HL-60 (cell line): ENCODE measurements around the gene DENND5A.
"Not testable (repeated sequence)": the region's sequence is repeated elsewhere in the genome, so short reads cannot be mapped to it uniquely, and the experiment has no call there.

Source experiments
- DNase-seq, 2 experiments: peaks; one replicate each; pipeline ENCODE4 v3.0.0-alpha.2; 2010 to 2020; ENCODE audit warnings: low read depth in 1 of 2, low spot score in 1 of 2
- H3K27ac ChIP-seq: fragments of 250-450 bp; sonication (Bioruptor Pico); replicated peaks from 2 replicates; pipeline ENCODE4 v1.5.1; 2020; ENCODE audit warnings: mild to moderate bottlenecking, moderate library complexity
- H3K27me3 ChIP-seq: fragments of 250-450 bp; sonication (Bioruptor Pico); 2 replicates; pipeline ENCODE4 v1.5.1; 2021; ENCODE audit warnings: mild to moderate bottlenecking, moderate library complexity; ENCODE audit not compliant: insufficient read depth, poor library complexity, severe bottlenecking
- H3K4me3 ChIP-seq: replicated peaks from 2 replicates; pipeline ENCODE4 v1.5.1; 2011; ENCODE audit warnings: mild to moderate bottlenecking, control low read depth, low read length; ENCODE audit not compliant: insufficient read depth
- GABPA ChIP-seq: IDR thresholded peaks from 2 replicates; pipeline ENCODE4 v1.6.1; 2012; ENCODE audit warnings: low read depth
- POLR2AphosphoS5 ChIP-seq: IDR thresholded peaks from 2 replicates; pipeline ENCODE4 v1.6.1; 2012; ENCODE audit warnings: low read depth
- SPI1 ChIP-seq: IDR thresholded peaks from 2 replicates; pipeline ENCODE4 v1.6.1; 2012; ENCODE audit warnings: low read depth, mild to moderate bottlenecking, borderline replicate concordance
- TF ChIP-seq, protein P1 (sequence below): IDR thresholded peaks from 2 replicates; pipeline ENCODE4 v1.6.1; 2012; ENCODE audit warnings: low read depth; ENCODE audit not compliant: insufficient replicate concordance
- TF ChIP-seq, protein P2 (sequence below): IDR thresholded peaks from one replicate; pipeline ENCODE4 v1.5.1; 2011; ENCODE audit warnings: low read length, control low read depth, inconsistent platforms; ENCODE audit not compliant: insufficient read depth

Gene DENND5A

DNA sequence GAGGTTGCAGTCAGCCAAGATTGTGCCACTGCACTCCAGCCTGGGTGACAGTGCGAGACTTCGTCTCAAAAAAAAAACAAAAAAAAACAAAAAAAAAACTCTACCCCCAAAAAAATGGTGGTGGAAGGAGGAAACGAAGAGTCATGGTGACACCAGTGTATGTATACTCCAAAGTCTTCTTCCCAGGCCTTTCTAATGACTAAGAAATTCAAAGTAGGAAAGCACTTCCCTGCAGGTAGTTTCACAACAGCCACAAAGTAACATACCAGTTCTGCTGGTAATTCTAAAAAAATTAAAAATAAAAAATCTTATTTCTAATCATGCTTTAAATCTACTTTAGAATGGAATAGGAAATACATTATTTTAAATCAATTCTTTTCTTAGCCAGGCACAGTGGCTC is 72.6 kb downstream of the DENND5A start:
- no peak for TF ChIP-seq SPI1
- no peak for TF ChIP-seq POLR2AphosphoS5
- no peak for TF ChIP-seq GABPA
- TF ChIP-seq, protein P1, sequence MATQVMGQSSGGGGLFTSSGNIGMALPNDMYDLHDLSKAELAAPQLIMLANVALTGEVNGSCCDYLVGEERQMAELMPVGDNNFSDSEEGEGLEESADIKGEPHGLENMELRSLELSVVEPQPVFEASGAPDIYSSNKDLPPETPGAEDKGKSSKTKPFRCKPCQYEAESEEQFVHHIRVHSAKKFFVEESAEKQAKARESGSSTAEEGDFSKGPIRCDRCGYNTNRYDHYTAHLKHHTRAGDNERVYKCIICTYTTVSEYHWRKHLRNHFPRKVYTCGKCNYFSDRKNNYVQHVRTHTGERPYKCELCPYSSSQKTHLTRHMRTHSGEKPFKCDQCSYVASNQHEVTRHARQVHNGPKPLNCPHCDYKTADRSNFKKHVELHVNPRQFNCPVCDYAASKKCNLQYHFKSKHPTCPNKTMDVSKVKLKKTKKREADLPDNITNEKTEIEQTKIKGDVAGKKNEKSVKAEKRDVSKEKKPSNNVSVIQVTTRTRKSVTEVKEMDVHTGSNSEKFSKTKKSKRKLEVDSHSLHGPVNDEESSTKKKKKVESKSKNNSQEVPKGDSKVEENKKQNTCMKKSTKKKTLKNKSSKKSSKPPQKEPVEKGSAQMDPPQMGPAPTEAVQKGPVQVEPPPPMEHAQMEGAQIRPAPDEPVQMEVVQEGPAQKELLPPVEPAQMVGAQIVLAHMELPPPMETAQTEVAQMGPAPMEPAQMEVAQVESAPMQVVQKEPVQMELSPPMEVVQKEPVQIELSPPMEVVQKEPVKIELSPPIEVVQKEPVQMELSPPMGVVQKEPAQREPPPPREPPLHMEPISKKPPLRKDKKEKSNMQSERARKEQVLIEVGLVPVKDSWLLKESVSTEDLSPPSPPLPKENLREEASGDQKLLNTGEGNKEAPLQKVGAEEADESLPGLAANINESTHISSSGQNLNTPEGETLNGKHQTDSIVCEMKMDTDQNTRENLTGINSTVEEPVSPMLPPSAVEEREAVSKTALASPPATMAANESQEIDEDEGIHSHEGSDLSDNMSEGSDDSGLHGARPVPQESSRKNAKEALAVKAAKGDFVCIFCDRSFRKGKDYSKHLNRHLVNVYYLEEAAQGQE, result no peak
- TF ChIP-seq, protein P2, sequence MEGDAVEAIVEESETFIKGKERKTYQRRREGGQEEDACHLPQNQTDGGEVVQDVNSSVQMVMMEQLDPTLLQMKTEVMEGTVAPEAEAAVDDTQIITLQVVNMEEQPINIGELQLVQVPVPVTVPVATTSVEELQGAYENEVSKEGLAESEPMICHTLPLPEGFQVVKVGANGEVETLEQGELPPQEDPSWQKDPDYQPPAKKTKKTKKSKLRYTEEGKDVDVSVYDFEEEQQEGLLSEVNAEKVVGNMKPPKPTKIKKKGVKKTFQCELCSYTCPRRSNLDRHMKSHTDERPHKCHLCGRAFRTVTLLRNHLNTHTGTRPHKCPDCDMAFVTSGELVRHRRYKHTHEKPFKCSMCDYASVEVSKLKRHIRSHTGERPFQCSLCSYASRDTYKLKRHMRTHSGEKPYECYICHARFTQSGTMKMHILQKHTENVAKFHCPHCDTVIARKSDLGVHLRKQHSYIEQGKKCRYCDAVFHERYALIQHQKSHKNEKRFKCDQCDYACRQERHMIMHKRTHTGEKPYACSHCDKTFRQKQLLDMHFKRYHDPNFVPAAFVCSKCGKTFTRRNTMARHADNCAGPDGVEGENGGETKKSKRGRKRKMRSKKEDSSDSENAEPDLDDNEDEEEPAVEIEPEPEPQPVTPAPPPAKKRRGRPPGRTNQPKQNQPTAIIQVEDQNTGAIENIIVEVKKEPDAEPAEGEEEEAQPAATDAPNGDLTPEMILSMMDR, result no peak
- Histone ChIP-seq H3K27ac (no peak overlapping the region), H3K27me3 (no peaks in the 10 kb centered on the region), H3K4me3 (no peak overlapping the region)
- no peak for DNase-seq

DNA sequence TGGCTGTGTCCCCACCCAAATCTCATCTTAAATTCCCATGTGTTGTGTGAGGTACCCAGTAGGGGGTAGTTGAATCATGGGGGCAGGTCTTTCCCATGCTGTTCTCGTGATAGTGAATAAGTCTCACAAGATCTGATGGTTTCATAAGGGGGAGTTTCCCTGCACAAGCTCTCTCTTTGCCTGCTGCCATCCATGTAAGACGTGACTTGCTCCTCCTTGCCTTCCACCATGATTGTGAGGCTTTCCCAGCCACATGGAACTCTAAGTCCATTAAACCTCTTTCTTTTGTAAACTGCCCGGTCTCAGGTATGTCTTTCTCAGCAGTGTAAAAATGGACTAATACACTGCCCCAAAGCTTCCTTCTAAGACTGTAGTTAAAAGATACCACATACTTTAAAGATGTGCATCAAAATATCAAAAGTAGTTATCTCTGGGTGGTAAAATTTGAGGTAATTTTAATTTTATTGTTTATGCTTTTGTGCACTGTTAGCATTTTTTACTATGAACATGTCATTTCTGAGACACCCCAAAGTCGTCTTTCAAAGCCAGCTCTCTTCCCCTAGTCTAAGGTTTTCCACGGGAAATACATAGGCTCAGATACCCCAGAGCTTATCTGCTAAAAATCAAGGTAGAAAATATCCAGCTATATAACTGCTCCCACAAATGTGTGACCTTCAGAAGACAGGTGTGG is 74.7 kb downstream of the DENND5A start:
- DNase-seq, H3K27ac ChIP-seq, H3K4me3 ChIP-seq, H3K27me3 ChIP-seq: not testable (repeated sequence)

DNA sequence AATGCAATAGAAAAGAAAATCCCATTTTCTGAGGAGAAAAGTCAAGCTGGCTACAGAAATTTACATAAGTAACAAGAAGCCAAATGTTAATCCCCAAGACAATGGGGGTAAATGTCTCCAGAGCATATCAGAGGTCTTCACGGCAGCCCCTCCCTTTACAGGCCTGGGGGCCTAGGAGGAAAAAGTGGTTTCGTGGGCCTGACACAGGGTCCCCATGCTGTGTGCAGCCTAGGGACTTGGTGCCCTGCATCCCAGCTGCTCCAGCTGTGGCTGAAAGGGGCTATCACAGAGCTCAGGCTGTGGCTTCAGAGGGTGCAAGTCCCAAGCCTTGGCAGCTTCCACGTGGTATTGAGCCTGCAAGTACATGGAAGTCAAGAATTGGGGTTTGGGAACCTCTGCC is 76.3 kb downstream of the DENND5A start:
- not testable (repeated sequence) for H3K27ac ChIP-seq, H3K27me3 ChIP-seq, DNase-seq, H3K4me3 ChIP-seq

DNA sequence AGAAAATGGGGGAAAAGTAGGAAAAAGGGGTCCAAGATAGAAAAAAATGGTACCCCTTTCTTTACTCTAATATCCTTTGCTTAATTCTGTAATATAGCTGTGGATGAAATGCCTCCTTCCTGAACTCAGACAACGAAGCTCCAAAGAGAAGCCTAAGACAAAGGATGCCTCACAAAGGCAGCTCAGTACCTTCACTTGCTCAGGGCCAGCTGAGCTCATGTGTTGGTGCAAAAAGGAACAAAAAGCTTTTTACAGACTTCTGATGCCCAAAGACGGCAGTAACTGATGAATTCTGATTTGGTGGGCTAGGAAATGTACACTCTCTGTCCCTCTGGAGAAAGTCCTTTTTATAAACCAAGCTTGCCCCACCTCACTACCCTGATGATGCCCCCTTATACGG is 77.5 kb downstream of the DENND5A start:
- TF ChIP-seq, protein P1, result no peak
- TF ChIP-seq GABPA, result no peak
- TF ChIP-seq, protein P2, result no peak
- no peak for TF ChIP-seq SPI1
- Histone ChIP-seq H3K27me3 (no peaks in the 10 kb centered on the region), H3K4me3 (no peak overlapping the region), H3K27ac (no peak overlapping the region)
- DNase-seq, result no peak

DNA sequence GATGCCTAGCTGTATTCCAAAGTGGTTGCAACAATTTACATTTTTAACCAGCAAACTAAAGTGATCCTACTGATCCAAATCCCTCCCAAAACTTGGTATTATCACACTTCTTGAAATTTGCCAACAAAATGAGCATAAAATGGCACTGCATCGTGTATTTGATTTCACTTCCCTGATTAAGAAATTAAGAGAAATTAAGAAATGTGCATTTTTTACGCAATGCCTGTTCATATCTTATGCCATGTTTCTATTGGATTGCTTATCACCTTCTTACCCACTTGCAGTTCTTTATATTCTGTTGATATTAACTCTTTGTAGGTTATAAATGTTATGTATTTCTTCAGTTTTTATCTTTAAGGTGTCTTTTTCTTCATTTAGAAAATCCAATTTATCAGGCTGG is 80.6 kb downstream of the DENND5A start:
- H3K27ac ChIP-seq, result no peak overlapping the region
- no peaks in the 10 kb centered on the region for H3K27me3 ChIP-seq
- DNase-seq, result no peak
- H3K4me3 ChIP-seq, result no peak overlapping the region
- TF ChIP-seq GABPA (no peak), POLR2AphosphoS5 (no peak), SPI1 (no peak)
- TF ChIP-seq, protein P1, result no peak
- TF ChIP-seq, protein P2, result no peak
